Measurements from ENCODE around the gene NUP62.

The NUP62 gene

DNA sequence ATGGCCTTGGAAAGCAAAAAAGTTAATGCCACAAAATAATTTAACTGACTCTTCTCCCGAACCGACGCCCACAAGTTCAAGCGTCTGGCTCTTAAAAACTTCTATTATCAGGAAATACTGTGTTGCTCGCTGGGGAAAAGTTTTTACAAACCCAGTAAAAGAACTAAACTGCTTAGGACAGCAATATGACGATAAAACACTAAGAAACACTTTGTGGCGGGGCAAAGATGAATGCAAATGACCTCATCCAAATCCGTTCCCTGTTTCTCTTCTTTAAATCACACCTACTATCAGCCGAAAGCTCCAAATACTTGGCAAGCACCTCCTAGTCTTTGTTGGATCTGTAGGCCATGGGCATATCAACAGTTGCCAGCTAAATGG, 26.8 kb upstream of the NUP62 start:
- no peak overlapping the region for H3K14ac ChIP-seq (ENCODE audit: low read length in 2 of 2)
- no peak overlapping the region for H3K18ac ChIP-seq (ENCODE audit: low read depth in 1 of 2, low read length in 2 of 2)
- no peak overlapping the region for H3K4me2 ChIP-seq (ENCODE audit: low read length, poor library complexity, severe bottlenecking)
- no peak overlapping the region for H2BK15ac ChIP-seq (ENCODE audit: low read depth, poor library complexity, severe bottlenecking)
- H3K23ac ChIP-seq (ENCODE audit: low read length in 2 of 2), result no peak overlapping the region
- H3K4me3 ChIP-seq (ENCODE audit: insufficient read depth in 1 of 2, low read depth in 1 of 2, low read length in 2 of 2), result no peak overlapping the region
- H3K9ac ChIP-seq (ENCODE audit: low read length), result no peak overlapping the region
- H2BK120ac ChIP-seq (ENCODE audit: low read depth, low read length), result no peak overlapping the region
- H4K91ac ChIP-seq (ENCODE audit: low read length), result no peak overlapping the region
- DNase-seq, result no peak
- no peaks in the 10 kb centered on the region for H3K79me1 ChIP-seq (replicated peaks; ENCODE audit: low read length, poor library complexity, severe bottlenecking)
- H3K27ac ChIP-seq (ENCODE audit: low read length, poor library complexity, severe bottlenecking), result no peak overlapping the region
- no peaks in the 10 kb centered on the region for H3K36me3 ChIP-seq (ENCODE audit: control insufficient read depth in 1 of 2, insufficient read depth in 2 of 2, low read depth in 1 of 2, low read length in 2 of 2)
- no peak overlapping the region for H2BK12ac ChIP-seq (ENCODE audit: low read length in 2 of 2)
- H2AK5ac ChIP-seq (ENCODE audit: low read length, severe bottlenecking), result no peak overlapping the region
- peaks cover 16 to 72% of the 10 kb centered on the region in 2 experiments for H3K27me3 ChIP-seq (ENCODE audit: control insufficient read depth in 1 of 2, insufficient read depth in 1 of 2, low read length in 2 of 2)
- no peak overlapping the region for H2AFZ ChIP-seq (ENCODE audit: low read depth, low read length)
- no peaks in the 10 kb centered on the region for H3K9me3 ChIP-seq (ENCODE audit: control insufficient read depth, low read length)
- H4K8ac ChIP-seq (ENCODE audit: low read length), result no peak overlapping the region
- H3K4me1 ChIP-seq (ENCODE audit: control insufficient read depth, insufficient read depth, low read depth, low read length), result no peaks in the 10 kb centered on the region
- H3K4ac ChIP-seq (ENCODE audit: low read depth in 1 of 2, low read length in 2 of 2), result no peak overlapping the region
- WGBS, result 86% methylated on average over 9 of the region's 9 CpGs
- no peak overlapping the region for H2BK5ac ChIP-seq (ENCODE audit: low read depth, low read length, poor library complexity, severe bottlenecking)

DNA sequence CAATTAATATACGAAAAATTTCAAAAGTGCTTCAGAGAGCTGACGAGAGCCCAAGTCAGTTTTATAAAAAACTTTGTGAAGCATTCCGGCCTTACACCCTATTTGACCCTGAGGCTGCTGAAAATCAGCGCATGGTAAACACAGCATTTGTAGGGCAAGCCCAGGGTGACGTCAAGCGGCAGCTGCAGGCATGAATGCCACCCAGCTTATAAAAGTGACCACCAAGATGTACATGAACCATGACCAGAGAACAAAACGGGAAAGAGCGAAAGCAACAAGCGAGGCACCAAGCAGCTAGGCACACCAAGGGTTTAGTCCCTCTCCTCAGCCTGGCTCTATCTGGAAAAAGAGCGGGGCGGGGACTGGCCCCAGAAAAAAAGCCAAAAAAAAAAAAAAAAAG, 25.6 kb upstream of the NUP62 start:
- WGBS, result 87% methylated on average over 11 of the region's 11 CpGs
- H2BK120ac ChIP-seq (ENCODE audit: low read depth, low read length), result no peak overlapping the region

DNA sequence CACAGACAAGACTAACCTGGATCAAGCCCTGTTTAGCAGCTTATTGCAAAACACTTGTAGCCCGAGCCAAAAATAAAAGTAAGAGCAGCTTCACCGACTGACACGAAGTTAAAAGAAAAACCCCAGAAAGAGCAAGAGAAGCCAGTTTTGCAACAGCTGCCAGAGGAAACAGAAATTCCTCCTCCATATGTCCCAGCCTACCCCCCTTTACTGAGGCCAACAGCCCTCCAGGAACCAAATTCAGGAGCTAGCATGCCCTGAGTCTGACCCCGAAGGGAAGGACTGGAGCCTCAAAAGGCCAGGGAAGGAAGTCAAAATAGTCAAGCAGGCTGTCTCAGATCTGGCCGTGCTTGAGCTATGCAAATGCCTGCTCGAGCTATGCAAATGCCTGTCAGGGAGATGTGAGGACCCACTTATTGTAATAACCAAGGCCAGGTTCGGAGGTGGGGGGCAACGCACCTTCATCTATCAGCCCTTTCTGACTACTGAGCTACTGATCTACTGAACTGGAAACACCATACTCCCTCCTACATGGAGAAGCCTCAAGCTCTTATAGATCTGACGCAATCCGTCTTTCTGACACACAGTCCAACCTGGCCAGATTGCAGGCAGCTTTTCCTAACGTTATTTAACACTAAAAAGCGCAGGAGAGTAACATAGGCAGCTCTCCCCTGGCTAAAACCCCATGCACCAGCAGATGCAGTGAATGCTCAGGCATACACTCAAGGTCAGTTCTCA, 25.0 kb upstream of the NUP62 start:
- Histone ChIP-seq H3K4ac (ENCODE audit: low read depth in 1 of 2, low read length in 2 of 2) (no peak overlapping the region), H3K9ac (ENCODE audit: low read length) (no peak overlapping the region), H3K4me2 (ENCODE audit: low read length, poor library complexity, severe bottlenecking) (no peak overlapping the region), H2BK120ac (ENCODE audit: low read depth, low read length) (no peak overlapping the region), H4K8ac (ENCODE audit: low read length) (no peak overlapping the region), H3K79me1 (replicated peaks; ENCODE audit: low read length, poor library complexity, severe bottlenecking) (no peaks in the 10 kb centered on the region), H3K27ac (ENCODE audit: low read length, poor library complexity, severe bottlenecking) (no peak overlapping the region), H2AFZ (ENCODE audit: low read depth, low read length) (no peak overlapping the region), H3K27me3 (ENCODE audit: control insufficient read depth in 1 of 2, insufficient read depth in 1 of 2, low read length in 2 of 2) (peaks cover 22 to 88% of the 10 kb centered on the region in 2 experiments), H3K14ac (ENCODE audit: low read length in 2 of 2) (no peak overlapping the region), H3K23ac (ENCODE audit: low read length in 2 of 2) (no peak overlapping the region), H2BK15ac (ENCODE audit: low read depth, poor library complexity, severe bottlenecking) (no peak overlapping the region), H3K4me1 (ENCODE audit: control insufficient read depth, insufficient read depth, low read depth, low read length) (no peaks in the 10 kb centered on the region), H3K9me3 (ENCODE audit: control insufficient read depth, low read length) (no peaks in the 10 kb centered on the region), H2BK12ac (ENCODE audit: low read length in 2 of 2) (no peak overlapping the region), H3K36me3 (ENCODE audit: control insufficient read depth in 1 of 2, insufficient read depth in 2 of 2, low read depth in 1 of 2, low read length in 2 of 2) (no peaks in the 10 kb centered on the region), H3K4me3 (ENCODE audit: insufficient read depth in 1 of 2, low read depth in 1 of 2, low read length in 2 of 2) (no peak overlapping the region), H2BK5ac (ENCODE audit: low read depth, low read length, poor library complexity, severe bottlenecking) (no peak overlapping the region), H3K18ac (ENCODE audit: low read depth in 1 of 2, low read length in 2 of 2) (no peak overlapping the region), H2AK5ac (ENCODE audit: low read length, severe bottlenecking) (no peak overlapping the region), H4K91ac (ENCODE audit: low read length) (no peak overlapping the region)
- WGBS, result 60% methylated on average over 12 of the region's 12 CpGs
- DNase-seq, result no peak

More for the DNA sequence above, 25.6 kb upstream of the NUP62 start:
- Histone ChIP-seq H3K36me3 (ENCODE audit: control insufficient read depth in 1 of 2, insufficient read depth in 2 of 2, low read depth in 1 of 2, low read length in 2 of 2) (no peaks in the 10 kb centered on the region), H3K4me1 (ENCODE audit: control insufficient read depth, insufficient read depth, low read depth, low read length) (no peaks in the 10 kb centered on the region), H3K4me3 (ENCODE audit: insufficient read depth in 1 of 2, low read depth in 1 of 2, low read length in 2 of 2) (no peak overlapping the region), H2BK5ac (ENCODE audit: low read depth, low read length, poor library complexity, severe bottlenecking) (no peak overlapping the region), H4K8ac (ENCODE audit: low read length) (no peak overlapping the region), H2BK12ac (ENCODE audit: low read length in 2 of 2) (no peak overlapping the region), H3K9ac (ENCODE audit: low read length) (no peak overlapping the region), H3K27me3 (ENCODE audit: control insufficient read depth in 1 of 2, insufficient read depth in 1 of 2, low read length in 2 of 2) (peaks cover 22 to 82% of the 10 kb centered on the region in 2 experiments), H3K4ac (ENCODE audit: low read depth in 1 of 2, low read length in 2 of 2) (no peak overlapping the region), H3K27ac (ENCODE audit: low read length, poor library complexity, severe bottlenecking) (no peak overlapping the region), H3K9me3 (ENCODE audit: control insufficient read depth, low read length) (no peaks in the 10 kb centered on the region), H2BK15ac (ENCODE audit: low read depth, poor library complexity, severe bottlenecking) (no peak overlapping the region), H3K23ac (ENCODE audit: low read length in 2 of 2) (no peak overlapping the region), H3K79me1 (replicated peaks; ENCODE audit: low read length, poor library complexity, severe bottlenecking) (no peaks in the 10 kb centered on the region), H4K91ac (ENCODE audit: low read length) (no peak overlapping the region), H3K14ac (ENCODE audit: low read length in 2 of 2) (no peak overlapping the region), H3K18ac (ENCODE audit: low read depth in 1 of 2, low read length in 2 of 2) (no peak overlapping the region), H2AK5ac (ENCODE audit: low read length, severe bottlenecking) (no peak overlapping the region), H3K4me2 (ENCODE audit: low read length, poor library complexity, severe bottlenecking) (no peak overlapping the region), H2AFZ (ENCODE audit: low read depth, low read length) (no peak overlapping the region)
- DNase-seq, result no peak

DNA sequence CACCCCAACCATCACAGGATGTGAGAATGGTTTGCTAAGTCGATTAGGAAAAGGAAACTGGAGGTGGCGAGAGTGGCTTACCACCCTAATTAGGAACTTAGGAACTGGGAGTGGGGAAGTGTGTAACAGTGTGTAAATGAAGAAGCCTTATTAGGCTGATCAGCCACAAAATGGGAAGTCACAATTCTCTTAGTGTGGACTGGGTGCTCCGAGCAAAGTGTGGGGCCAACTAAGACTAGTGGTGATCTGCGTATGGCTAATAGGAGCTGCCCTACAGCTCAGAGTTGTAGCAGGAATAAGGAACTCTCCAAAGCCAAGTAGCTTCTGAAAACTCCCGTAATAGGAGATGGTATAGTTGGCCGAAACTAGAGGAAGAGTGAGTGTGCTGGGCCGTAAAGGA, 24.1 kb upstream of the NUP62 start:
- H2AFZ ChIP-seq (ENCODE audit: low read depth, low read length), result no peak overlapping the region
- peaks cover 22 to 84% of the 10 kb centered on the region in 2 experiments for H3K27me3 ChIP-seq (ENCODE audit: control insufficient read depth in 1 of 2, insufficient read depth in 1 of 2, low read length in 2 of 2)
- no peak overlapping the region for H2BK5ac ChIP-seq (ENCODE audit: low read depth, low read length, poor library complexity, severe bottlenecking)
- no peaks in the 10 kb centered on the region for H3K36me3 ChIP-seq (ENCODE audit: control insufficient read depth in 1 of 2, insufficient read depth in 2 of 2, low read depth in 1 of 2, low read length in 2 of 2)
- H3K79me1 ChIP-seq (replicated peaks; ENCODE audit: low read length, poor library complexity, severe bottlenecking), result no peaks in the 10 kb centered on the region
- DNase-seq, result no peak
- H3K9ac ChIP-seq (ENCODE audit: low read length), result no peak overlapping the region
- H3K9me3 ChIP-seq (ENCODE audit: control insufficient read depth, low read length), result no peaks in the 10 kb centered on the region
- no peak overlapping the region for H3K4me2 ChIP-seq (ENCODE audit: low read length, poor library complexity, severe bottlenecking)
- H2BK120ac ChIP-seq (ENCODE audit: low read depth, low read length), result no peak overlapping the region
- H3K18ac ChIP-seq (ENCODE audit: low read depth in 1 of 2, low read length in 2 of 2), result no peak overlapping the region
- no peak overlapping the region for H2BK12ac ChIP-seq (ENCODE audit: low read length in 2 of 2)
- no peak overlapping the region for H2BK15ac ChIP-seq (ENCODE audit: low read depth, poor library complexity, severe bottlenecking)
- WGBS, result 86% methylated on average over 7 of the region's 7 CpGs
- no peak overlapping the region for H4K91ac ChIP-seq (ENCODE audit: low read length)
- no peak overlapping the region for H4K8ac ChIP-seq (ENCODE audit: low read length)
- no peak overlapping the region for H3K4ac ChIP-seq (ENCODE audit: low read depth in 1 of 2, low read length in 2 of 2)
- H3K14ac ChIP-seq (ENCODE audit: low read length in 2 of 2), result no peak overlapping the region
- no peak overlapping the region for H3K27ac ChIP-seq (ENCODE audit: low read length, poor library complexity, severe bottlenecking)
- H3K4me3 ChIP-seq (ENCODE audit: insufficient read depth in 1 of 2, low read depth in 1 of 2, low read length in 2 of 2), result no peak overlapping the region
- H3K23ac ChIP-seq (ENCODE audit: low read length in 2 of 2), result no peak overlapping the region
- H2AK5ac ChIP-seq (ENCODE audit: low read length, severe bottlenecking), result no peak overlapping the region
- H3K4me1 ChIP-seq (ENCODE audit: control insufficient read depth, insufficient read depth, low read depth, low read length), result no peaks in the 10 kb centered on the region

Data from mesenchymal stem cell (in vitro differentiated cells and primary cell).